AG09309 (cell line): ENCODE data around the gene SPDYC.

Source experiments
- DNase-seq: peaks from one replicate; pipeline ENCODE4 v3.0.0-alpha.2; 2010; ENCODE audit warnings: low read depth
- H3K4me3 ChIP-seq: 2 replicates; pipeline ENCODE4 v1.5.1; 2011; ENCODE audit warnings: mild to moderate bottlenecking, low read depth, low read length, moderate library complexity; ENCODE audit not compliant: control insufficient read depth
- CTCF ChIP-seq: IDR thresholded peaks from 2 replicates; pipeline ENCODE4 v1.5.1; 2011; ENCODE audit warnings: mild to moderate bottlenecking, low read depth, low read length, inconsistent platforms; ENCODE audit not compliant: insufficient read depth, control insufficient read depth; ENCODE audit errors: missing control alignments

Gene SPDYC

GRCh38 chr11:65209711-65210360 lies 39.8 kb downstream of the SPDYC start:
- DNase-seq: no peak
- no peak for TF ChIP-seq CTCF
- no peak overlapping the region for H3K4me3 ChIP-seq

- no peak for TF ChIP-seq CTCF
- H3K4me3 ChIP-seq: no peak overlapping the region
- DNase-seq: no peak
These were observed 40.3 kb downstream of the SPDYC start for GRCh38 chr11:65210361-65210731.

GRCh38 chr11:65210748-65211147 lies 40.7 kb downstream of the SPDYC start:
- no peak for DNase-seq
- TF ChIP-seq CTCF: no peak
- no peak overlapping the region for H3K4me3 ChIP-seq

GRCh38 chr11:65211293-65212105 lies 41.5 kb downstream of the SPDYC start:
- no peak for TF ChIP-seq CTCF
- no peak for DNase-seq
- H3K4me3 ChIP-seq: no peak overlapping the region

GRCh38 chr11:65212226-65212801 lies 42.3 kb downstream of the SPDYC start:
- TF ChIP-seq CTCF: no peak
- DNase-seq: no peak
- H3K4me3 ChIP-seq: no peak overlapping the region

- no peak for TF ChIP-seq CTCF
- no peak overlapping the region for H3K4me3 ChIP-seq
- no peak for DNase-seq
These were observed 43.5 kb downstream of the SPDYC start for GRCh38 chr11:65213322-65214211.
